ENCODE measurements around the gene HMX2. TPM values are rescaled to one million over a fixed set of nuclear protein-coding genes. Genes with fewer than 3 reads are reported as not detected.

The HMX2 gene
- polyA plus RNA-seq, 1 donor (not counting 4 experiments of a cell fraction or from before 2014, with no cell fraction given): not detected

- H3K9ac ChIP-seq (ENCODE audit: control insufficient read depth, extremely low read depth, insufficient read depth, low read length): no peak overlapping the region
- peaks cover 7% of the 10 kb centered on the region for H4K20me1 ChIP-seq (ENCODE audit: control insufficient read depth, extremely low read depth, insufficient read depth, low read length)
- H3K4me2 ChIP-seq (ENCODE audit: control insufficient read depth, extremely low read depth, insufficient read depth, low read depth, low read length): no peak overlapping the region
- no peak overlapping the region for H3K27ac ChIP-seq (ENCODE audit: control insufficient read depth, insufficient read depth, low read length)
- no peaks in the 10 kb centered on the region for H3K9me3 ChIP-seq (ENCODE audit: control insufficient read depth, low read depth, low read length)
- no peak for DNase-seq (ENCODE audit: low read depth, low spot score)
- FAIRE-seq: no peak
- H3K4me3 ChIP-seq (ENCODE audit: control insufficient read depth in 2 of 3, extremely low read depth in 1 of 3, insufficient read depth in 2 of 3, low read depth in 1 of 3, low read length in 3 of 3): no peak overlapping the region
- dilution Hi-C loops (cut with MboI; ENCODE audit: extremely low pct_ligation_motif_present, low sequenced_read_pairs): no loop called here
- H3K36me3 ChIP-seq (ENCODE audit: control insufficient read depth in 2 of 2, extremely low read depth in 1 of 2, insufficient read depth in 2 of 2, low read length in 2 of 2): no peaks in the 10 kb centered on the region
- H3K9me1 ChIP-seq (ENCODE audit: control insufficient read depth, extremely low read depth, insufficient read depth, low read length): no peaks in the 10 kb centered on the region
- H3K27me3 ChIP-seq (ENCODE audit: control insufficient read depth, extremely low read depth, insufficient read depth, low read length): peaks cover 99% of the 10 kb centered on the region
- peaks cover 4% of the 10 kb centered on the region for H3K4me1 ChIP-seq (ENCODE audit: control insufficient read depth, extremely low read depth, insufficient read depth, low read length)
- H3K79me2 ChIP-seq (ENCODE audit: control insufficient read depth, insufficient read depth, low read length): no peaks in the 10 kb centered on the region
- H2AFZ ChIP-seq (ENCODE audit: control insufficient read depth, low read length): no peak overlapping the region
- no peak for TF ChIP-seq EZH2 (IDR thresholded peaks at IDR 0.05; ENCODE audit: low read length)
- TF ChIP-seq, protein P1, sequence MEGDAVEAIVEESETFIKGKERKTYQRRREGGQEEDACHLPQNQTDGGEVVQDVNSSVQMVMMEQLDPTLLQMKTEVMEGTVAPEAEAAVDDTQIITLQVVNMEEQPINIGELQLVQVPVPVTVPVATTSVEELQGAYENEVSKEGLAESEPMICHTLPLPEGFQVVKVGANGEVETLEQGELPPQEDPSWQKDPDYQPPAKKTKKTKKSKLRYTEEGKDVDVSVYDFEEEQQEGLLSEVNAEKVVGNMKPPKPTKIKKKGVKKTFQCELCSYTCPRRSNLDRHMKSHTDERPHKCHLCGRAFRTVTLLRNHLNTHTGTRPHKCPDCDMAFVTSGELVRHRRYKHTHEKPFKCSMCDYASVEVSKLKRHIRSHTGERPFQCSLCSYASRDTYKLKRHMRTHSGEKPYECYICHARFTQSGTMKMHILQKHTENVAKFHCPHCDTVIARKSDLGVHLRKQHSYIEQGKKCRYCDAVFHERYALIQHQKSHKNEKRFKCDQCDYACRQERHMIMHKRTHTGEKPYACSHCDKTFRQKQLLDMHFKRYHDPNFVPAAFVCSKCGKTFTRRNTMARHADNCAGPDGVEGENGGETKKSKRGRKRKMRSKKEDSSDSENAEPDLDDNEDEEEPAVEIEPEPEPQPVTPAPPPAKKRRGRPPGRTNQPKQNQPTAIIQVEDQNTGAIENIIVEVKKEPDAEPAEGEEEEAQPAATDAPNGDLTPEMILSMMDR (optimal IDR thresholded peaks at IDR 0.05 in 1 of 3, IDR thresholded peaks at IDR 0.05 in 1 of 3, conservative IDR thresholded peaks at IDR 0.05 in 1 of 3; ENCODE audit: extremely low read depth in 1 of 3, insufficient read depth in 2 of 3, low read length in 3 of 3): no peak
Measured at GRCh38 chr10:123142701-123143161, 5.2 kb upstream of the HMX2 start.

DNA sequence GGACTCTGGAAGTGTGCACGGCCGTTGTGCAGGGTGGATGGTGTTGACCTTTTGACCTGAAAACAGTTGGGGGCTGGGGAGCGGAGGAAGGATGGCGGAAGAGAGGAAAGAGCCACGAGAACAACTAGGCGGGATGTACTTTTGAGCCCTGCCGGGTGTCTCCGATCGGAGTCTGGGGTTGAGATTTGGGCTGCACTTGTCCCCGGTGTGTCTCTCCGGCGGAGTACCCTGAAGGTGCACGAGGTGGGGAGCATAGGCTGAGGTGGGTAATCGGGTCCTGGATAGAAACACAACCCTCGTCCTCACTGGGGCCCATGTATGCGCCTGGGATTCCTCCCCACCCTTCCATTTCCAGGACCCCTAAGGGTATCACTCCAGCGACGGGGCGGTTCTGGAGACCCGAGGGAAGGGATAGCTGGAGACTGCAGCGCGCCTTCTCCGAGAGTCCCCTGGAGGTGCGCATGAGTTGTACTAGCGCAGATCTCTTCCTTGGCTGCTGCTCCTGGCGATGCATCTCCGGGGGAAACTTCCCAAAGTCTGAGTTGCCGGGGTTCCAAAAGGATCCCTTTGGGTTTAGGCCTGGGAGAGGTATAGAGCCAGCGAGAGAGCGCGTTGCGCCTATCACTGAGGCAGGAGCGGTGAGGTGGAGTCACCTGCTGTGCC lies 4.6 kb upstream of the HMX2 start:
- TF ChIP-seq, protein P1 (optimal IDR thresholded peaks at IDR 0.05 in 1 of 3, IDR thresholded peaks at IDR 0.05 in 1 of 3, conservative IDR thresholded peaks at IDR 0.05 in 1 of 3; ENCODE audit: extremely low read depth in 1 of 3, insufficient read depth in 2 of 3, low read length in 3 of 3): no peak
- no peak for TF ChIP-seq EZH2 (IDR thresholded peaks at IDR 0.05; ENCODE audit: low read length)
- no peak for FAIRE-seq
- H3K4me3 ChIP-seq (ENCODE audit: control insufficient read depth in 2 of 3, extremely low read depth in 1 of 3, insufficient read depth in 2 of 3, low read depth in 1 of 3, low read length in 3 of 3): no peak overlapping the region
- dilution Hi-C loops (cut with MboI; ENCODE audit: extremely low pct_ligation_motif_present, low sequenced_read_pairs): no loop called here
- peaks cover 4% of the 10 kb centered on the region for H3K4me1 ChIP-seq (ENCODE audit: control insufficient read depth, extremely low read depth, insufficient read depth, low read length)
- H3K36me3 ChIP-seq (ENCODE audit: control insufficient read depth in 2 of 2, extremely low read depth in 1 of 2, insufficient read depth in 2 of 2, low read length in 2 of 2): no peaks in the 10 kb centered on the region
- no peak for DNase-seq (ENCODE audit: low read depth, low spot score)
- peaks cover 7% of the 10 kb centered on the region for H4K20me1 ChIP-seq (ENCODE audit: control insufficient read depth, extremely low read depth, insufficient read depth, low read length)
- H3K9ac ChIP-seq (ENCODE audit: control insufficient read depth, extremely low read depth, insufficient read depth, low read length): no peak overlapping the region
- H3K27me3 ChIP-seq (ENCODE audit: control insufficient read depth, extremely low read depth, insufficient read depth, low read length): peaks cover 99% of the 10 kb centered on the region
- no peak overlapping the region for H3K4me2 ChIP-seq (ENCODE audit: control insufficient read depth, extremely low read depth, insufficient read depth, low read depth, low read length)
- H3K79me2 ChIP-seq (ENCODE audit: control insufficient read depth, insufficient read depth, low read length): no peaks in the 10 kb centered on the region
- H3K9me3 ChIP-seq (ENCODE audit: control insufficient read depth, low read depth, low read length): no peaks in the 10 kb centered on the region
- no peak overlapping the region for H2AFZ ChIP-seq (ENCODE audit: control insufficient read depth, low read length)
- no peaks in the 10 kb centered on the region for H3K9me1 ChIP-seq (ENCODE audit: control insufficient read depth, extremely low read depth, insufficient read depth, low read length)
- H3K27ac ChIP-seq (ENCODE audit: control insufficient read depth, insufficient read depth, low read length): no peak overlapping the region
